DMS53 (cell line): ENCODE measurements around the gene AEBP2.
A peak's percentile ranks its signal among the peaks of the same experiment; 100 is the strongest.
"Not testable (repeated sequence)": the region's sequence is repeated elsewhere in the genome, so short reads cannot be mapped to it uniquely, and the experiment has no call there.

ENCODE experiments used
- DNase-seq: peaks from one replicate; lab custom pipeline; 2025; lab: John Stamatoyannopoulos, UW

Gene AEBP2

DNA sequence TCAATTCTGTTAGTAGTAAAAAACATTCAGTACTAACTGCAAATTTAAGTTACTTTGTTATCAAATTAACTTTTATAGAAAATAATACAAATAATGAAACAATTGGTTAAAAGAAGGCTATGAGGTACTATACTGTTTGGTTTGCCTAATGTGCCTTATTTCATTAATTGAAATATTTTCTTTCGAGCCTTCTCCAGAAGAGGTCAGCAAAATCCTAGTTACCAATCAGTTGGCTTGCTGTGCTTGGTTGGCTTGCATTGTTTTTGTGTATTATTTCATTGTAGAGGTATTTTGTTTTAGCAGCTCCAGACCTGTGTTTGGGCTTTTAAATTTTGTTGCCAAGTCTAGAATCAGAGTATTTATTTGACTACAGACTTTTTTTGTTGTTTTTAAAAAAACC, 68.5 kb downstream of the AEBP2 start:
- DNase-seq, result peak; percentile 45

- no peak for DNase-seq
These were observed 71.2 kb downstream of the AEBP2 start for GRCh38 chr12:19510461-19510860.

DNA sequence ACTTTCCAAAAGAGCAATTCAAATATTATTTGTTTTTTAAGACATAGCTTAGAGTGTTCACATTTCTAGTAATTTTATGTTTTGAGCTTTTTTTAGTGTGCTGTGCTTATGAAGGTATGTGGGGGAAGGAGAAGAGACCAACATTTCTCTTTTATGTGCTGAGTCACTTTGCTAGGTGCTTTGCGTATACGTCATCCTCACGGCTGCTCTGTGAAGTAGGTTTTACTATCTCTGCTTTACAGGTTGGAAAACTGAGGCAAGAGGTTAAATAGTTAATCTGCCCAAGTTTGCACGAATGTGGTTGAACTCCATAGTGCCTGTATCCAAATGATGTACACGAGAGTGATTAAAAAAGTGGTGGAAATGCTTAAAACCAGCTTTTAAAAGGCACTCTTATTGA, 75.9 kb downstream of the AEBP2 start:
- peak; percentile 91 for DNase-seq

GRCh38 chr12:19517583-19517982, 78.3 kb downstream of the AEBP2 start:
- peak; percentile 57 for DNase-seq

GRCh38 chr12:19518209-19518608, 78.9 kb downstream of the AEBP2 start:
- DNase-seq, result peak; percentile 80

DNA sequence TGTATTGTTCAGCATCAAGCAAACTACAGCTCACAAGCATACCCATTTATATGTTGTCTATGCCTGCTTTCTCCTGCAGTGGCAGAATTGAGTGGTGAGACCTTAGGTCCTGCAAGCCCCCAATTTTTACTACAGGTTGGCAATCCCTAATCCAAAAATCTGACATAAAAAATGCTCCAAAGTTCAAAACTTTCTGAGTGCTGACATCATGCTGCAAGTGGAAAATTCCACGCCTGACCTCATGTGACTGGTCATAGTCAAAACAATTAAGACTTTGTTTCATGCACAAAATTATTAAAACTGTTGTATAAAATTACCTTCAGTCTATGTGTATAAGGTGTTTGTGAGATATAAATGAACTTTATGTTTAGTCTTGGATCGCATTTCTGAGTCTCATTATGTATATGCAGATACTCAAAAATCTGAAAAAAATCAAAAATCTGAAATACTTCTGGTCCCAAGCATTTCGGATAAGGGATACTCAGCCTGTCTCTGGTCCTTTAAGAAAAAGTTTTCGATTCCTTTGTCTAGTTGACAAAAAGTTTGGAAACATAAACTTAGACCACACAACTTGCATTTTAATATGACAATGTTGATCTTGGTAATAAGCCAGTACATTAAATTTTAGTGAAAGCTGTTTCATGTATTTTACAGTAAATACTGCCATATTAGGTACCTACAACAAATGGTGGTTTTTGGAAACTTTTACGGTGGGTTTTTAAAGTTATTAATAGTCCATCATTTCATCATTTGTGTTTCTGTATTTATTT, 81.5 kb downstream of the AEBP2 start:
- no peak for DNase-seq

DNA sequence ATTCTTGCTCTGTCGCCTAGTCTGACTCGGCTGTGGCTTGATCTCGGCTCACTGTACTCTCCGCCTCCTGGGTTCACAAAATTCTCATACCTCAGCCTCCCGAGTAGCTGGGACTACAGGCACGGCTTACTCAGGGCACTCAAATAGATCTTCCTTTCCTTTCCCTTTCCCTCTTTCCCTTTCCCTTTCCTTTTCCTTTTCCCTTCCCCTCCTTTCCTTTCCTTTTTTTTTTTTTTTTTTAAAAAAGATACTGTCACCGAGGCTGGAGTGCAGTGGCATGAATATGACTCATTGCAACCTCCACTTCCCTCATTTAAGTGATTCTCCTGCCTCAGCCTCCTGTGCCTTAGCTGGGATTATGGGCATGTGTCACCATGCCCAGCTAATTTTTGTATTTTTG, 86.0 kb downstream of the AEBP2 start:
- DNase-seq, result no peak

- peak; percentile 23 for DNase-seq
These were observed 88.6 kb downstream of the AEBP2 start for GRCh38 chr12:19527866-19528265.

DNA sequence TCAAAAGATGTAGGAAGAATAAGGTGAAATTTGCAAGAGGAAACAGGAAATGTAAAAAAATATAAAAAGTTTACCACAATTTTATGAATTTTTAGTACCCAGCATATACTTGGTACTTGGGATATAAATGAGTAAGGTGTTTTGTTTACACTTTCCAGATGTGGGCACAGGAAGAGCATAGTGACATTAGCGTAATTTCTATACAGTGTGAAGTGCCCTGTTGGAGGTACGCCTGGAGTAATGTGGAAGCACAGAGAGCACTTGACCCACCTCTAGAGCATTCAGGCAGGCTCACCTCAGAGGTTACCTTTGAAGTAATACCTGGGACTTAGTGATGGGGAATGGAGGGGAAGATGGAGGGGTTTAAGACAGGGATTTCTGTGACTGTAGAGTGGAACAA, 89.5 kb downstream of the AEBP2 start:
- DNase-seq, result peak; percentile 74

GRCh38 chr12:19529951-19530636, 90.8 kb downstream of the AEBP2 start:
- peak; percentile 79 for DNase-seq

DNA sequence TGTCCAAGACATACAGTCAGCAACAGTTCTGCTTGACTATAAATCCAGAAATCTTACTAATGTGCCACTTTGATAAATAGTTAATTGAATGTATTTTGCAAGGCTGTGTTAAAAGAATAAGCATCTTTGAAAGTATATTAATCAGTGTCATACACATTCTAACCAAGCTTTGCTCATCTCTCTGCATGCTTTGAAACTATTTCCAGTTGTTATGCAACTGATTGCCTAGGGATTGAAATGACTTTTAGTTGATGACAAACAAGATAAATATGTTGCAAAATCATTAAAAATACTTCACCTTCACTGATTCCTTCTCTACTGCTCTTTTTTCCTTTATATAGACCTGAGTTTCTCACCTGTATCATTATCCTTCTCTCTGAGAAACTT, 91.3 kb downstream of the AEBP2 start:
- no peak for DNase-seq

GRCh38 chr12:19533567-19533966, 94.3 kb downstream of the AEBP2 start:
- no peak for DNase-seq

DNA sequence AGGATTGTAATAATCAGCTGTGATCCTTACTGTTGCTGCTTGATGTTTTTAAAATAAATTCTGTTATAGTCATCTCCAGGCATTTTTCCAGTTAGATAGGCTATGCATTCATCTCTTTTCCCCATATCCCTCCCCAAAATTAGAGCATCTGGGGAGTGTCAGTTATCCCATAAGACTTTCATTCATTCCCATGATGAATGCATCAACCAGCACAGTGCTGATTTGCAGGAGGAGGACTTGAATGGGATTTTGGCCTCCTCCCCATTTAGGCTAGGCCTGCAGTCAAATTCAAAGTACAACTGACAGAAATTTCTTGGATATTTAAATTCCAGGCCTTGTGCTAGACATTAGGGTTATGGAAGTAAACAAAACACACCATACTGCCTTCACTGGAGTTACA, 99.8 kb downstream of the AEBP2 start:
- no peak for DNase-seq

GRCh38 chr12:19539836-19540235, 100.5 kb downstream of the AEBP2 start:
- DNase-seq, result no peak

- DNase-seq, result peak; percentile 44
These were observed 103.3 kb downstream of the AEBP2 start for GRCh38 chr12:19542606-19543005.

- DNase-seq, result no peak
These were observed 105.1 kb downstream of the AEBP2 start for GRCh38 chr12:19544353-19544752.

- DNase-seq, result peak; percentile 25
These were observed 106.0 kb downstream of the AEBP2 start for GRCh38 chr12:19545301-19545700.

DNA sequence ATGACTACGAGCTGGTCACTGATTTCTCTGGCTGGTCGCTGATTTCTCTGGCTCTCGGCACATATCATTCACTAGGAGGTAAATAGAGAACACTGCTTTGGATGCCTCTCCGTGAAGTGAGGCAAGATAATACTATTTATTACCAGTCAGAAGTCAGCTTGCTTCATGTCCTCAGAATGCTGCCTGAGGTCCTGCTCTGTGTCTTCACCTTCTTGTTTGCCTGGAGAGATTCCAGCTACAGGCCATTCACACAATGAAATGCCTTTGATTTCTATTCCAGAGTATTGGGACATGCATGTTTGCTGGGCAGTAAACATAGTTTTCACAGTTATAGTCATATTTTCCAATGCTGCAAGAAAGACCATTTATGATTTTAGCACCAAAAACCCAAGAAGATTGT, 106.7 kb downstream of the AEBP2 start:
- DNase-seq, result no peak

DNA sequence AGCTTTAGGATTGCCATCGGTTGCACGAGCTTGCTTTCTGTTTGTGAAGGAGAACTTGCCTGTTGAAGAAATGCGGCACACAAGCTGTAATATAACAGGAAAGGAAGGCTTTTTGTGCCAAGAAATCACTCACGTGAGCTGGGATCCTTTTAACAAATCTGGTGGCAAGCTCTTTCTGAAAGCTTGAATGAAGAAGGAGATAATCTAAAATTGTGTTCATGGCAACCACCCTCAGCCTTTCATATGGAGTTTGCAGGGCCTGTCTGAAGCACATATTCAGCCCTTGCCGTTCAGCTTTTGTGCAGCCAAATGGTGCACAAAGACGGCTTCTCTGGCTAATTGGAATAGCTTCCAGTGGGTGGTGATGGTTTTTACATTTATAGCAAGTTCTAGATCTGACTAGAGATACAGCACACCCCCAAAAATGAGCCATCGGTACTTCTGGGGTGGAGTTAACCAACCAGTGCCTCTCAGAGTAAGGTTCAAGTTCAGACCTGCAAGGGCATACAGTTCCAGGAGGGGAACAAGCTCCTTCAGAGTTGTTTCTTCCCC, 107.4 kb downstream of the AEBP2 start:
- DNase-seq, result no peak

GRCh38 chr12:19547271-19547671, 108.0 kb downstream of the AEBP2 start:
- DNase-seq, result no peak

GRCh38 chr12:19548834-19549233, 109.5 kb downstream of the AEBP2 start:
- no peak for DNase-seq

GRCh38 chr12:19550626-19551025, 111.3 kb downstream of the AEBP2 start:
- DNase-seq, result no peak

GRCh38 chr12:19552441-19553097, 113.3 kb downstream of the AEBP2 start:
- DNase-seq, result not testable (repeated sequence)
